GM23338 (cell line): ENCODE data around the gene EPS8. TPM values are rescaled to one million over a fixed set of nuclear protein-coding genes. Genes with fewer than 3 reads are reported as not detected.

Source experiments
- ATAC-seq: fragments of 200-7000 bp; cut with Tn5 transposase; 3 replicates; pipeline ENCODE4 v1.9.1; 2020
- DNase-seq: peaks from one replicate; pipeline ENCODE4 v3.0.0-alpha.2; 2015; ENCODE audit warnings: low spot score
- H2AFZ ChIP-seq: fragments of 200-600 bp; sonication (generic); 2 replicates; pipeline ENCODE4 v1.8.0; 2016; ENCODE audit warnings: antibody characterized with exemption, mild to moderate bottlenecking, moderate library complexity
- H3F3A ChIP-seq: fragments of 200-600 bp; sonication (generic); replicated peaks from 2 replicates; pipeline ENCODE4 v1.8.0; 2017; ENCODE audit warnings: antibody characterized with exemption, mixed run types, low read depth
- H3K27ac ChIP-seq: fragments of 200-600 bp; sonication (generic); 2 replicates; pipeline ENCODE4 v1.6.1; 2016; ENCODE audit warnings: low read depth
- H3K27me3 ChIP-seq: fragments of 200-600 bp; sonication (generic); 2 replicates; pipeline ENCODE4 v1.8.0; 2016; ENCODE audit warnings: mild to moderate bottlenecking, mixed run types, moderate library complexity; ENCODE audit not compliant: insufficient read depth
- H3K36me3 ChIP-seq: fragments of 200-600 bp; sonication (generic); 2 replicates; pipeline ENCODE4 v1.8.0; 2016; ENCODE audit warnings: mild to moderate bottlenecking; ENCODE audit not compliant: insufficient read depth
- H3K4me1 ChIP-seq: fragments of 200-600 bp; sonication (generic); 2 replicates; pipeline ENCODE4 v1.8.0; 2016; ENCODE audit warnings: mild to moderate bottlenecking, moderate library complexity; ENCODE audit not compliant: insufficient read depth
- H3K4me2 ChIP-seq: fragments of 200-600 bp; sonication (generic); 2 replicates; pipeline ENCODE4 v1.7.1; 2017; ENCODE audit warnings: mixed run types
- H3K4me3 ChIP-seq: fragments of 200-600 bp; sonication (generic); 2 replicates; pipeline ENCODE4 v1.6.1; 2016; ENCODE audit warnings: mixed run types
- H3K79me2 ChIP-seq: fragments of 200-600 bp; sonication (generic); replicated peaks from 2 replicates; pipeline ENCODE4 v1.8.0; 2017; ENCODE audit warnings: mild to moderate bottlenecking; ENCODE audit not compliant: insufficient read depth
- H3K9me2 ChIP-seq: fragments of 200-600 bp; sonication (generic); 2 replicates; pipeline ENCODE4 v1.8.0; 2017; ENCODE audit not compliant: insufficient read depth
- H4K20me1 ChIP-seq: fragments of 200-600 bp; sonication (generic); replicated peaks from 2 replicates; pipeline ENCODE4 v1.8.0; 2017; ENCODE audit warnings: mild to moderate bottlenecking; ENCODE audit not compliant: insufficient read depth
- H3K27ac Mint-ChIP-seq: 2 replicates; pipeline ENCODE4 v1.8.0; 2020; ENCODE audit warnings: inconsistent platforms, mild to moderate bottlenecking, moderate library complexity, mixed read lengths
- H3K27me3 Mint-ChIP-seq: 3 replicates; pipeline ENCODE4 v1.8.0; 2022; ENCODE audit warnings: low read depth, mild to moderate bottlenecking, moderate library complexity, mixed read lengths, inconsistent platforms; ENCODE audit not compliant: insufficient read depth, poor library complexity
- H3K36me3 Mint-ChIP-seq: 3 replicates; pipeline ENCODE4 v1.8.0; 2021; ENCODE audit warnings: low read depth, mild to moderate bottlenecking, inconsistent platforms, moderate library complexity, mixed read lengths
- H3K4me1 Mint-ChIP-seq: 3 replicates; pipeline ENCODE4 v1.8.0; 2020; ENCODE audit warnings: mild to moderate bottlenecking, inconsistent platforms, mixed read lengths
- H3K4me3 Mint-ChIP-seq: 3 replicates; pipeline ENCODE4 v1.8.0; 2021; ENCODE audit warnings: moderate library complexity, mild to moderate bottlenecking, inconsistent platforms, mixed read lengths
- H3K9me3 Mint-ChIP-seq: 3 replicates; pipeline ENCODE4 v1.8.0; 2020; ENCODE audit warnings: moderate library complexity, mild to moderate bottlenecking, inconsistent platforms, mixed read lengths
- CTCF ChIP-seq, 2 experiments: fragments of 200-600 bp in 1 of 2; sonication (generic) in 1 of 2; conservative IDR thresholded peaks; 2 replicates each; pipeline versions ENCODE4 v1.5.1 to v1.6.1; 2016 to 2017; ENCODE audit warnings: antibody characterized with exemption in 2 of 2, low read depth in 2 of 2, mild to moderate bottlenecking in 2 of 2, moderate library complexity in 1 of 2
- ETS1 ChIP-seq: IDR thresholded peaks from 2 replicates; pipeline ENCODE4 v1.6.1; 2016; ENCODE audit warnings: antibody characterized with exemption
- EZH2phosphoT487 ChIP-seq: fragments of 200-600 bp; sonication (generic); IDR thresholded peaks from one replicate; pipeline ENCODE4 v1.8.1; 2018; ENCODE audit warnings: antibody characterized with exemption; ENCODE audit not compliant: unreplicated experiment
- JUNB ChIP-seq: IDR thresholded peaks from one replicate; pipeline ENCODE4 v1.6.1; 2016; ENCODE audit warnings: antibody characterized with exemption; ENCODE audit not compliant: unreplicated experiment
- POLR2AphosphoS5 ChIP-seq: IDR thresholded peaks from 2 replicates; pipeline ENCODE4 v1.6.1; 2016; ENCODE audit warnings: antibody characterized with exemption, low read depth
- REST ChIP-seq: IDR thresholded peaks from one replicate; pipeline ENCODE4 v1.6.1; 2018; ENCODE audit warnings: antibody characterized with exemption; ENCODE audit not compliant: unreplicated experiment
- STAT1 ChIP-seq: IDR thresholded peaks from one replicate; pipeline ENCODE4 v1.6.1; 2016; ENCODE audit warnings: antibody characterized with exemption; ENCODE audit not compliant: unreplicated experiment
- ZNF114 ChIP-seq: fragments of 250-450 bp; sonication (Bioruptor Pico); IDR thresholded peaks from 2 replicates; pipeline ENCODE4 v1.5.0; 2020; ENCODE audit warnings: mild to moderate bottlenecking, moderate library complexity
- polyA plus RNA-seq: library from polyadenylated mRNA; unstranded; fragments of >200 nt; fragmentation: Nextera tagmentation; extraction: Ambion mirVana; gene quantifications from 2 replicates; pipeline ENCODE4 v1.2.1, GENCODE V29; 2016
- total RNA-seq: library from RNA; depleted of rRNA; stranded (reverse); fragments of >200 nt; shearing (Covaris generic); gene quantifications from 2 replicates; pipeline ENCODE4 v1.2.3, GENCODE V29; 2014

The EPS8 gene
- total and polyA plus RNA-seq, 2 experiments from 2014 or later = 3.5 to 5.4 TPM

GRCh38 chr12:15777355-15778012 is 11.7 kb downstream of the EPS8 start:
- Mint-ChIP-seq H3K4me3 (no peak overlapping the region), H3K36me3 (no peaks in the 10 kb centered on the region), H3K27ac (peak overlapping the region; percentile 80; the same call in 1 of the 2 replicates), H3K27me3 (no peaks in the 10 kb centered on the region), H3K9me3 (no peaks in the 10 kb centered on the region), H3K4me1 (peaks cover 5% of the 10 kb centered on the region; the same call in 2 of the 3 replicates)
- Histone ChIP-seq H3K4me3 (no peak overlapping the region), H3K27me3 (no peaks in the 10 kb centered on the region), H3K4me2 (no peak overlapping the region), H3K79me2 (no peaks in the 10 kb centered on the region), H3F3A (no peaks in the 10 kb centered on the region), H3K36me3 (no peaks in the 10 kb centered on the region), H4K20me1 (no peaks in the 10 kb centered on the region; the same call in 1 of the 2 replicates), H3K9me2 (no peaks in the 10 kb centered on the region), H2AFZ (no peak overlapping the region), H3K4me1 (no peaks in the 10 kb centered on the region), H3K27ac (no peak overlapping the region)
- no peak for TF ChIP-seq ZNF114 (CRISPR knock-in tag)
- TF ChIP-seq POLR2AphosphoS5 = no peak
- no peak for TF ChIP-seq STAT1
- DNase-seq = no peak
- no peak for ATAC-seq

GRCh38 chr12:15776532-15776931 is 12.7 kb downstream of the EPS8 start:
- Mint-ChIP-seq H3K9me3 (no peaks in the 10 kb centered on the region), H3K4me1 (peaks cover 11% of the 10 kb centered on the region; the same call in 2 of the 3 replicates), H3K36me3 (no peaks in the 10 kb centered on the region), H3K27me3 (no peaks in the 10 kb centered on the region), H3K27ac (peak overlapping the region; percentile 36; the same call in 1 of the 2 replicates), H3K4me3 (no peak overlapping the region)
- H3K4me2 ChIP-seq = no peak overlapping the region
- ATAC-seq (no peak), DNase-seq (no peak)
- no peaks in the 10 kb centered on the region for H3K27me3 ChIP-seq
- H3K4me1 ChIP-seq = peaks cover 7% of the 10 kb centered on the region; the same call in 1 of the 2 replicates
- H3F3A ChIP-seq = no peaks in the 10 kb centered on the region
- no peaks in the 10 kb centered on the region for H3K79me2 ChIP-seq
- H3K36me3 ChIP-seq = no peaks in the 10 kb centered on the region
- no peak overlapping the region for H3K27ac ChIP-seq
- no peak overlapping the region for H2AFZ ChIP-seq
- H3K4me3 ChIP-seq = no peak overlapping the region
- H3K9me2 ChIP-seq = no peaks in the 10 kb centered on the region
- H4K20me1 ChIP-seq = no peaks in the 10 kb centered on the region; the same call in 1 of the 2 replicates
- no peak for TF ChIP-seq ETS1
- TF ChIP-seq EZH2phosphoT487 = no peak
- no peak for TF ChIP-seq ZNF114 (CRISPR knock-in tag)
- TF ChIP-seq JUNB = no peak
- TF ChIP-seq REST = no peak
- no peak for TF ChIP-seq CTCF (conservative IDR thresholded peaks at IDR 0.05; ENCODE audit: low read depth in 2 of 2)
